Vagina (tissue), 2 donors: ENCODE results near the gene ZNF10. TPM values are rescaled to one million over a fixed set of nuclear protein-coding genes. Genes with fewer than 3 reads are reported as not detected.

ENCODE experiments used
- DNase-seq, 2 donors: peaks; one replicate each; pipeline ENCODE4 v3.0.0-alpha.2; 2017; ENCODE audit errors: extremely low spot score in 2 of 2
- H3K27ac ChIP-seq: fragments of 200-600 bp; sonication (generic); one replicate; pipeline ENCODE4 v1.5.1; 2019
- H3K27me3 ChIP-seq: fragments of 200-600 bp; sonication (generic); one replicate; pipeline ENCODE4 v1.5.1; 2019
- H3K36me3 ChIP-seq, 2 donors: fragments of 200-600 bp; sonication (generic); one replicate each; pipeline ENCODE4 v1.5.1; 2017 to 2019
- H3K4me1 ChIP-seq: fragments of 200-600 bp; sonication (generic); one replicate; pipeline ENCODE4 v1.5.1; 2019
- H3K4me3 ChIP-seq, 2 donors: fragments of 200-600 bp; sonication (generic); 1 replicate in 1 of 2; 2 replicates in 1 of 2; pipeline ENCODE4 v1.5.1; 2016 to 2019
- H3K9me3 ChIP-seq: fragments of 200-600 bp; sonication (generic); one replicate; pipeline ENCODE4 v1.5.1; 2019
- CTCF ChIP-seq, 3 experiments: fragments of 450-650 bp in 2 of 3; fragments of 200-600 bp in 1 of 3; sonication (generic) in 1 of 3; IDR thresholded peaks; one replicate each; pipeline ENCODE4 v1.5.1; 2017 to 2019; ENCODE audit warnings: antibody characterized with exemption in 3 of 3, mild to moderate bottlenecking in 2 of 3, moderate library complexity in 2 of 3
- POLR2A ChIP-seq, 2 donors: fragments of 450-650 bp; IDR thresholded peaks; one replicate each; pipeline ENCODE4 v1.6.1; 2017; ENCODE audit warnings: antibody characterized with exemption in 2 of 2, mild to moderate bottlenecking in 2 of 2, moderate library complexity in 2 of 2
- POLR2AphosphoS5 ChIP-seq, 2 donors: sonication (generic); formaldehyde crosslinking; IDR thresholded peaks; one replicate each; pipeline ENCODE4 v1.9.0; 2017; ENCODE audit warnings: antibody characterized with exemption in 2 of 2, mild to moderate bottlenecking in 2 of 2, low read depth in 1 of 2; ENCODE audit not compliant: insufficient read depth in 1 of 2
- intact Hi-C: fragments of 100-400 bp; cut with DNase I; formaldehyde crosslinking; loops from one replicate; pipeline ENCODE4 v1.15.1; 2023
- total RNA-seq: library from RNA; depleted of rRNA; stranded (reverse); fragments of >200 nt; gene quantifications from one replicate; pipeline ENCODE4 v1.2.3, GENCODE V29; 2016

Gene ZNF10
- total RNA-seq, 1 donor from 2014 or later = 10.8 TPM

- H3K36me3 ChIP-seq = peaks cover 27 to 79% of the 10 kb centered on the region in 2 donors
- H3K27me3 ChIP-seq = no peaks in the 10 kb centered on the region
- H3K4me1 ChIP-seq = no peaks in the 10 kb centered on the region
- TF ChIP-seq POLR2A (IDR thresholded peaks at IDR 0.05) = no peak
- TF ChIP-seq CTCF (IDR thresholded peaks at IDR 0.05) = no peak
- TF ChIP-seq POLR2AphosphoS5 (IDR thresholded peaks at IDR 0.05; ENCODE audit: insufficient read depth in 1 of 2, low read depth in 1 of 2) = no peak
- peaks cover 92% of the 10 kb centered on the region for H3K9me3 ChIP-seq
- H3K4me3 ChIP-seq = peak overlapping the region in 1 of 2 donors; percentile 1
- DNase-seq = no peak
- no peak overlapping the region for H3K27ac ChIP-seq
- intact Hi-C loops = no loop called here
These were observed 25.8 kb downstream of the ZNF10 start for GRCh38 chr12:133156125-133156690.

DNA sequence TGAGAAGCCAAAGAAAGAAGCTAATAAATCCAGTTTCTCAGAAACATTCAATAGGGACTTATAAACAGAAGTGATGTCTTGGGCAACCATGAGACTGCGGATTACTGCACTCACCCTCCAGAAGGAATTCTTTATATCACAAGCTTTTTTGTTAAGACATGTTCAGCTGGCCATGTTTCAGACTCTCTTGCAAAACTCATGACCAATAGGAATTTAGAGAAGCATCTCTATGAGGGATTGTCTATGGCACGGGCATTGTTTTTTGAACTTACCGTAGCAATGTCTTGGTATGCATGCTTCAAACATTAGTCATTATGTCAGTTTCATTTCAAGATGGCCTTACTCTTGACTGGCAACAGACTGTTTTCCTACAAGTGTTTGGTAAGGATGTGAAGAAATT is 35.3 kb downstream of the ZNF10 start:
- no peak for TF ChIP-seq POLR2A (IDR thresholded peaks at IDR 0.05)
- TF ChIP-seq CTCF (IDR thresholded peaks at IDR 0.05) = no peak
- TF ChIP-seq POLR2AphosphoS5 (IDR thresholded peaks at IDR 0.05; ENCODE audit: insufficient read depth in 1 of 2, low read depth in 1 of 2) = no peak
- peaks cover 21% of the 10 kb centered on the region for H3K9me3 ChIP-seq
- H3K27ac ChIP-seq = no peak overlapping the region
- no peak overlapping the region for H3K4me3 ChIP-seq
- DNase-seq = no peak
- no peaks in the 10 kb centered on the region for H3K36me3 ChIP-seq
- H3K4me1 ChIP-seq = no peaks in the 10 kb centered on the region
- no peaks in the 10 kb centered on the region for H3K27me3 ChIP-seq
- intact Hi-C loops = no loop called here

DNA sequence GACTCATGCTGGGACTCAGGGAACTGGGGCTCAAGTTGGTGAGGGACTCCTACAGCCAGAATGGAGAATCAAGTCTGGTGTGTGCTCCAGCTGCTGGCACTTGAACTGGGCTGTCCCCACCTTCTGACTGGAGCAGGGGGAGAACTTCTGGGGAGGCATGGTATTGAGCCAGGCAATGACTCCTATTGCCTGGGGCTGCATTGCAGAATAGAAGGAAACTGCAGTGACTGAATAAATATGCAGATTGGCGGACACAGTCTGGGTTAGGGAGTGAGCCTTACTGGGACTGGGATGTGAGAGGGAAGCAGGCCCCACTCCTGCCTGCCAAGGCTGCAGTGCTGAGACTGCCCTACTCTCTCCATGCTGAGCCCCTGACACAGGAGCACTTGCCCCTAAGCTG is 42.1 kb downstream of the ZNF10 start:
- Histone ChIP-seq H3K4me3 (no peak overlapping the region), H3K27ac (no peak overlapping the region), H3K9me3 (peaks cover 7% of the 10 kb centered on the region), H3K4me1 (no peaks in the 10 kb centered on the region), H3K27me3 (no peaks in the 10 kb centered on the region), H3K36me3 (no peaks in the 10 kb centered on the region)
- TF ChIP-seq POLR2AphosphoS5 (IDR thresholded peaks at IDR 0.05; ENCODE audit: insufficient read depth in 1 of 2, low read depth in 1 of 2) (no peak), CTCF (IDR thresholded peaks at IDR 0.05) (no peak), POLR2A (IDR thresholded peaks at IDR 0.05) (no peak)
- no peak for DNase-seq
- intact Hi-C loops = no loop called here

- intact Hi-C loops = no loop called here
- no peak for DNase-seq
- no peaks in the 10 kb centered on the region for H3K36me3 ChIP-seq
- H3K27ac ChIP-seq = no peak overlapping the region
- H3K4me3 ChIP-seq = no peak overlapping the region
- H3K4me1 ChIP-seq = no peaks in the 10 kb centered on the region
- TF ChIP-seq POLR2AphosphoS5 (IDR thresholded peaks at IDR 0.05; ENCODE audit: insufficient read depth in 1 of 2, low read depth in 1 of 2) (no peak), POLR2A (IDR thresholded peaks at IDR 0.05) (no peak), CTCF (IDR thresholded peaks at IDR 0.05) (no peak)
- no peaks in the 10 kb centered on the region for H3K27me3 ChIP-seq
- H3K9me3 ChIP-seq = peaks cover 7% of the 10 kb centered on the region
These were observed 44.5 kb downstream of the ZNF10 start for GRCh38 chr12:133174901-133175300.

- intact Hi-C loops = loop anchor here (1.0 kb wide), 1 partner anchor 100 kb away; the partner anchor contains the start of gene ZNF140
- H3K4me1 ChIP-seq = peaks cover 13% of the 10 kb centered on the region
- TF ChIP-seq CTCF (IDR thresholded peaks at IDR 0.05) (no peak), POLR2A (IDR thresholded peaks at IDR 0.05) (no peak), POLR2AphosphoS5 (IDR thresholded peaks at IDR 0.05; ENCODE audit: insufficient read depth in 1 of 2, low read depth in 1 of 2) (no peak)
- no peaks in the 10 kb centered on the region for H3K27me3 ChIP-seq
- H3K36me3 ChIP-seq = peaks cover 0 to 33% of the 10 kb centered on the region in 2 donors
- no peak overlapping the region for H3K27ac ChIP-seq
- H3K4me3 ChIP-seq = no peak overlapping the region
- H3K9me3 ChIP-seq = peaks cover 3% of the 10 kb centered on the region
- no peak for DNase-seq
These were observed 50.2 kb downstream of the ZNF10 start for GRCh38 chr12:133180669-133181068.
